IPS DF 4.7 (cell line): ENCODE results near the gene ANKFY1.

ENCODE experiments used
- DNase-seq: peaks from one replicate; pipeline ENCODE4 v3.0.0-alpha.2; 2013; ENCODE audit warnings: low spot score; ENCODE audit errors: extremely low read depth

The ANKFY1 gene

GRCh38 chr17:4263282-4264215 is at the start of gene ANKFY1:
ANKFY1 (minus strand) TSS chr17:4263979; CDS start chr17:4263941, 38 bp downstream.
- DNase-seq: peak; percentile 64

- DNase-seq: no peak
These were observed 46.7 kb upstream of the ANKFY1 start for GRCh38 chr17:4310354-4311060.

- DNase-seq: no peak
These were observed 46.1 kb upstream of the ANKFY1 start for GRCh38 chr17:4309897-4310296.

GRCh38 chr17:4307179-4307930 is 43.6 kb upstream of the ANKFY1 start:
- peak; percentile 36 for DNase-seq

DNA sequence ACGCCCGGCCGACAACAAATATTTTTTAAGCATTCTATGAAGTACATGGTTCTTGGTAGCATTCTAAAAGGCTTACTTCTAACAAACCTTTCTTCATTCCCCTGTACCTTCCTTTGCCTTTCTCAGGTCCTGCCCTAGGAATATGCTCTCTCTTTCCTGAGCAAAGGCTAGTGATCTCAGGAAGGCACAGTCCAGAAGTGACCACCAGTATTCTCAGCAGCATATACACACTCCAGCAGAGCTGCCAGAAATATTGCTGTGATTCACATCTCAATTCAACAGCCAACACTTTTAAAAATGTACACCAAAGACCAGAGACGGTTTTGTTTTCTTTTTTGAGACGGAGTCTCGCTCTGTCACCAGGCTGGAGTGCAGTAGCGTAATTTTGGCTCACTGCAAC is 41.4 kb upstream of the ANKFY1 start:
- DNase-seq: no peak

DNA sequence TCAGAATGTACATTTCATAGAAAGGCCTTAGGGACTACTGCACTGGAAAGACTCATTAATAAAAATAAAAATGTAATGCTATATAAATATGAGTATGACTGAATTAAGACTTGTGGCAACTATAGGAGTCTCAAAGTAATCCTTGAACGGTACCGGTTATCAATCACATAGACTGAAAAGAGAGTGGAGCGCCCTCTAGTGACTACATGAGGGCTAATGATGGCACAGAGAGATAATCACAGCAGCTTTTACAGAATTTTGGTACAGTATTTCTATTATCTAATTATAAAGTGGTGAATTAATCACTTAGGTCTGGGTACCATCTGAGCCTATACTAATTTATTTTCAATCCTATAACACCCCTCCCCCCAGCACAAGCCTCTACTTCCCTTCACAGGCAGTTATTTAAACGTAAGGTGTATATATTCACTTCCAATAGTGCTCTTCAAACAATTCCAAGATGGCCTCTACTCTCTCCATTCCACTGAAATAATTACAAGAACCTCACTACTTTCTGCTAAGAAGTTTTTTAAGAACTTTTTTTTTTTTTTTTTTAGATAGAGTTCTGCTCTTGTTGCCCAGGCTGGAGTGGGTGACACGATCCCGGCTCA is 40.7 kb upstream of the ANKFY1 start:
- DNase-seq: no peak

DNA sequence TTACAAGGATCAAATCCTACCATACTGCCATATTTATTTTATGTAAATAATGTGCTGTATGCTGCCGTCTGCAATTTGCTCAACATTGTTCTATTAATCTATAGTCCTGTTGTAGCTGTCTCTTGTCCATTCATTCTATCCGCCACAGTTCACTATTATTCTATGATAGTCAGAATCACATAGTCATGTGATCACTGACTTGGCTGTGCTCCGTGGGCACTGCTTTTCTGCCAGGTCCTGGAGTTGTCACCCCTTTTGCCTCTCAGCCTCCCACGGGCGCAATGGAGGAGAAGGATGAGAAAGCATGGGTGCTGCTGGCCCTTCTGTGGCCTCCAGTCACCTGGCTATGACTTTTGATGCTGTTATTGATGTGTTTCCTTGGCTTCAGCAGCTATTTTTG is 37.3 kb upstream of the ANKFY1 start:
- DNase-seq: no peak

GRCh38 chr17:4297351-4297750 is 33.6 kb upstream of the ANKFY1 start:
- no peak for DNase-seq

GRCh38 chr17:4295686-4296085 is 31.9 kb upstream of the ANKFY1 start:
- DNase-seq: no peak

DNA sequence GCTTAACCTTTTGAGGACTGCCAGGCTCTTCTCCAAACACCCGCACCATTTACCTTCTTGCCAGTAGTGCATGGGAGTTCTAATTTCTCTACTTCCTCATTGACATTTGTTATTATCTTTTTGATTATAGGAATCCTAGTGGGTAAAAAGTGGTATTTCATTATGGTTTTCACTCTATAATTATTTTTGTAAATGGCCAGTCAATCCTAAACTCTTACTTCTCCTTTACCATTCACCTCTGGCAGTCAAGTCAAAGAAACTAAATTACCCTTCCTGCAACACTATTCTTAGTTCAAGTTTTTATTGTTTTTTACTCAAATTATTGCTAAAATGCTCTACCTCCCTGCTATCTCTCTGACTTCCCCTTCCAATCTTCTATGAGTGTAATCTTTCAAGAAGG is 29.8 kb upstream of the ANKFY1 start:
- DNase-seq: no peak

GRCh38 chr17:4287710-4288109 is 23.9 kb upstream of the ANKFY1 start:
- DNase-seq: no peak

- no peak for DNase-seq
These were observed 12.7 kb upstream of the ANKFY1 start for GRCh38 chr17:4276514-4276913.

GRCh38 chr17:4272972-4273368 is 9.2 kb upstream of the ANKFY1 start:
- no peak for DNase-seq

- no peak for DNase-seq
These were observed 8.6 kb upstream of the ANKFY1 start for GRCh38 chr17:4272213-4272971.

DNA sequence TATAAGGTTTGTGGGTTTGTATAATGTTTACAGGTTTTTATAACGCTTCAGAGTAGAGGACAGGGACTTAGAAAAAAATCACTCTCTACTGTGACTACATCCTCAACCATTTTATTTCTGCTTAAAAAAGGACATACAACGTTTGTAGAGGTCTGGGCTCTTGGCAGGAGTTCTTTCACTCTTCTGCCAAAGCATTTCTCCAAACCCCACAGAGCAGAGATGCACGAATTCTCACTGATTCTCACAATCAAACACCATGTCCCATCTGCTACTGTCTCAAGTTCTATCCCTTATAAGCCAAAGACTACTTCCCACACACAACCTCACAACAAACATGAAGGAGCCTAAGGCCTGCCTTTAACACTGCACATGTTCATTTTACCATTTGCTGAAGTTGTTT is 7.0 kb upstream of the ANKFY1 start:
- DNase-seq: no peak

DNA sequence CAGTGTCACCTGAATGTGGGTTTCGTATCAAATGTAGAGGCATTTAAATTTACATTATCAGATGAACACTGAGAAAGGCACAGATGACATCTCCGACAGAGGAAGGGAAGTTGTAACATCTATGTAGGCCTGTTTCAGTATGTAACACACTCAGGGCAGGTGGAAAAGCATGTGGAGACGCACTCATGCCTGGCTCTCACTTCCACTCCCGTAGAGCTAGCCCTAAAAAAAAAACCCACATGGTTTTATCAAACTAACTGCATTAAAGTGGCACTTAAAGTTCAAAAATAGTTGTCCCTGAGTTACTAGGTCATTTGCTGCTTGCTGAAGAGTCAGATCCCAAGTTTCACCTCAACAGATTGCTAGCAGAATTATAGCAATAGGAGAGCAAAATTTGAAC is 6.1 kb upstream of the ANKFY1 start:
- DNase-seq: no peak

DNA sequence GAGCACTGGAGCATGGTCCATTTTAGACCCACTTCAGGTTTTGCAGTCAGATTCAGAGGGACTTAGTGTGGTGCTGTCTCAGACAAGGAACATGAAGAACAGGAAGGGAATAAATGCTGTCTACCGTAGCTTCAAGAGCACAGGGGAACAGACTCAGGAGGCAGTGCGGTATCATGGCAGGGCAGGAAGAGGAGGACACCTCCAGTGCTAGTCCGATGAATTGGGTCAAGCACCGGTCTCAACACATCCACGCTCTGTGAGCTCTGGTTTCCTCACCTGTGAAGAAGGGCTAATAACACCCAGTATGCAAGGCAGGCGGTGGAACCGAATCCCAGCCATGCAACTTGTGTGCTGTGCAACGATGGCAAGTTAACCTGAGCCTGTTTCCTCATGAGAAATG is 3.6 kb upstream of the ANKFY1 start:
- no peak for DNase-seq

DNA sequence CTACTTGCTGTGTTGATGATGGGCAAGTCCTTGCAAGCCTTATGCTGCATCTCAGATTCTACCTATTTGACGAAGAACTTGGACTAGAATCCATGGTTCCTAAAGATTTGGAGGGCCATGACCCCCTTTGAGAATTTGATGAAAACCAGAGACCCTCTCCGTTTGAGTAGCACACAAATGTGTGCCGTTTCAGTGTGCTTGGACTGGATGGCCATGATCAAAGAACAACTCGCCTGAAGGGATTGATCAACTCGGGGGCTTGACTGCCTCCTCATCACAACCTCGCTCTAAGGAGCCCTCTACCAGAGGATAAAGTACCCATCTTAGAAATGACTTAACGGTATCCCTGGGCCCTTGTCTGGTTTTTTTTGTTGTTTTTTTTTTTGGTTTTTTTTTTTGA is 2.8 kb upstream of the ANKFY1 start:
- no peak for DNase-seq

DNA sequence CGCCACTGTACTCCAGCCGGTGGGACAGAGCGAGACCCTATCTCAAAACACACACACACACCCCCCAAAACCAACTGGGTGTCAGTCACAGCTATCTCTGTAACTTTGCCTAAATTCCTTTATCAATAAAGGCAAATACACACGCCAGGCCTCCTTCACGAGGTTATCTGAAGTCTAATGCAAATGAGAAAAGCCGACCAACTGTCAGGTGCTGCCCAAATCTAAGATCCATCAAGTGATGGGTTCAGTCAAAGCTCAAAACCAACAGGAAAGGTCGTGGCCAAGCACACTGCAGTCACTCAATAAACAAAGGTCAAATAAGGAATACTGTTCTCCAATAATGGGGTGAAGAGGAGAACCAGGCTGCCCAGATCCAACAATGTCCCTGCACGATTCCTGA is 1.1 kb downstream of the ANKFY1 start:
- DNase-seq: no peak

GRCh38 chr17:4261452-4261851 is 2.3 kb downstream of the ANKFY1 start:
- DNase-seq: no peak

GRCh38 chr17:4258867-4259266 is 4.9 kb downstream of the ANKFY1 start:
- DNase-seq: no peak
